Erythroblast (primary cell): ENCODE measurements around the gene GPC5.

Experiments
- GATA1 ChIP-seq: IDR thresholded peaks from 2 replicates; pipeline ENCODE4 v1.6.1; 2011; ENCODE audit warnings: low read depth, mild to moderate bottlenecking, control low read depth, low read length, moderate library complexity
- POLR2A ChIP-seq: IDR thresholded peaks from 2 replicates; pipeline ENCODE4 v1.6.1; 2011; ENCODE audit warnings: mild to moderate bottlenecking, low read length

DNA sequence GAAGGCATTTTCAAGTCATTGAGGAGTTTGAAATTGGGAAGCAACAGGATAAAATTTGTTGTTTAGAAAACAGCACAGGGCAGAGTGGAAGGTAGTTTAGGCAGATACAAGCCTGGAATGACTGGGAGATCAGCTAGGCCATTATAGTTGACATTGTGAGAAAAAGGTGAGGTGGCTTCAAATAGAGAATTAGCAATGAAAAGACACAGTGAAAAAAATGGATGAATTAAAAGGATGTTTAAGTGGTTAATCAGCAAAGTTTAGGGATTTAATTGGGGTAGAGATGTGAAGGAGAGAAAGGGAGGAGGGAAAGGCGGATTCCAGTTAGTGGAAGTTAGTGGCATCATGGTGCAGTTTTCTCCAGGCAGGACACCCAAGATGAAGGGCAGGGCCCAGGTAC, 1257.7 kb downstream of the GPC5 start:
- no peak for TF ChIP-seq POLR2A
- TF ChIP-seq GATA1: no peak
